Measurements from ENCODE around the gene SLC1A3. TPM values are rescaled to one million over a fixed set of nuclear protein-coding genes. Genes with fewer than 3 reads are reported as not detected.

The SLC1A3 gene
- total and polyA plus RNA-seq, 10 of the 15 experiments (the other 5 are each of a cell fraction or from before 2014, with no cell fraction given): 0.23 to 4.4 (median 3.3) TPM

GRCh38 chr5:36701085-36701698 lies 94.8 kb downstream of the SLC1A3 start (continued):
- TF ChIP-seq, protein P1, sequence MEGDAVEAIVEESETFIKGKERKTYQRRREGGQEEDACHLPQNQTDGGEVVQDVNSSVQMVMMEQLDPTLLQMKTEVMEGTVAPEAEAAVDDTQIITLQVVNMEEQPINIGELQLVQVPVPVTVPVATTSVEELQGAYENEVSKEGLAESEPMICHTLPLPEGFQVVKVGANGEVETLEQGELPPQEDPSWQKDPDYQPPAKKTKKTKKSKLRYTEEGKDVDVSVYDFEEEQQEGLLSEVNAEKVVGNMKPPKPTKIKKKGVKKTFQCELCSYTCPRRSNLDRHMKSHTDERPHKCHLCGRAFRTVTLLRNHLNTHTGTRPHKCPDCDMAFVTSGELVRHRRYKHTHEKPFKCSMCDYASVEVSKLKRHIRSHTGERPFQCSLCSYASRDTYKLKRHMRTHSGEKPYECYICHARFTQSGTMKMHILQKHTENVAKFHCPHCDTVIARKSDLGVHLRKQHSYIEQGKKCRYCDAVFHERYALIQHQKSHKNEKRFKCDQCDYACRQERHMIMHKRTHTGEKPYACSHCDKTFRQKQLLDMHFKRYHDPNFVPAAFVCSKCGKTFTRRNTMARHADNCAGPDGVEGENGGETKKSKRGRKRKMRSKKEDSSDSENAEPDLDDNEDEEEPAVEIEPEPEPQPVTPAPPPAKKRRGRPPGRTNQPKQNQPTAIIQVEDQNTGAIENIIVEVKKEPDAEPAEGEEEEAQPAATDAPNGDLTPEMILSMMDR (IDR thresholded peaks at IDR 0.05 in 2 of 3, conservative IDR thresholded peaks at IDR 0.05 in 1 of 3; ENCODE audit: control insufficient read depth in 2 of 3, extremely low read depth in 1 of 3, insufficient read depth in 1 of 3, low read depth in 3 of 3, low read length in 3 of 3): no peak
- TF ChIP-seq E4F1 (IDR thresholded peaks at IDR 0.05; ENCODE audit: borderline replicate concordance, partially characterized antibody): no peak
- TF ChIP-seq, protein P2, sequence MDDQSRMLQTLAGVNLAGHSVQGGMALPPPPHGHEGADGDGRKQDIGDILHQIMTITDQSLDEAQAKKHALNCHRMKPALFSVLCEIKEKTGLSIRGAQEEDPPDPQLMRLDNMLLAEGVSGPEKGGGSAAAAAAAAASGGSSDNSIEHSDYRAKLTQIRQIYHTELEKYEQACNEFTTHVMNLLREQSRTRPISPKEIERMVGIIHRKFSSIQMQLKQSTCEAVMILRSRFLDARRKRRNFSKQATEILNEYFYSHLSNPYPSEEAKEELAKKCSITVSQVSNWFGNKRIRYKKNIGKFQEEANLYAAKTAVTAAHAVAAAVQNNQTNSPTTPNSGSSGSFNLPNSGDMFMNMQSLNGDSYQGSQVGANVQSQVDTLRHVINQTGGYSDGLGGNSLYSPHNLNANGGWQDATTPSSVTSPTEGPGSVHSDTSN (IDR thresholded peaks at IDR 0.05; ENCODE audit: insufficient replicate concordance, low read depth, low read length): no peak
- no peak for TF ChIP-seq SMC3 (IDR thresholded peaks at IDR 0.05; ENCODE audit: borderline replicate concordance, low read length)
- no peak for TF ChIP-seq ATF2 (IDR thresholded peaks at IDR 0.05; ENCODE audit: low read length)
- no peak for TF ChIP-seq TCF3 (IDR thresholded peaks at IDR 0.05; ENCODE audit: borderline replicate concordance, insufficient read depth, low read depth, low read length)
- no peak for TF ChIP-seq TARDBP (IDR thresholded peaks at IDR 0.05; ENCODE audit: borderline replicate concordance)
- no peak for TF ChIP-seq SREBF2 (IDR thresholded peaks at IDR 0.05; ENCODE audit: low read length)
- TF ChIP-seq RB1 (IDR thresholded peaks at IDR 0.05; ENCODE audit: borderline replicate concordance): no peak
- TF ChIP-seq SKIL (IDR thresholded peaks at IDR 0.05; ENCODE audit: low read depth, poor library complexity, severe bottlenecking): peak; percentile 36
- TF ChIP-seq POLR2AphosphoS2 (IDR thresholded peaks at IDR 0.05; ENCODE audit: low read depth, low read length): no peak
- no peak for TF ChIP-seq LARP7 (IDR thresholded peaks at IDR 0.05)
- no peak for TF ChIP-seq SMAD5 (IDR thresholded peaks at IDR 0.05; ENCODE audit: low read depth)
- no peak for TF ChIP-seq ZNF274 (IDR thresholded peaks at IDR 0.05; ENCODE audit: insufficient read depth, insufficient read length)
- TF ChIP-seq CREB1 (IDR thresholded peaks at IDR 0.05; ENCODE audit: low read depth): no peak
- TF ChIP-seq ZNF622 (IDR thresholded peaks at IDR 0.05): no peak
- no peak for TF ChIP-seq CHD1 (IDR thresholded peaks at IDR 0.05; ENCODE audit: low read depth, low read length)
- TF ChIP-seq CBX3 (IDR thresholded peaks at IDR 0.05; ENCODE audit: borderline replicate concordance, low read depth): no peak
- TF ChIP-seq SMAD1 (IDR thresholded peaks at IDR 0.05; ENCODE audit: low read depth, partially characterized antibody): no peak
- TF ChIP-seq EGR1 (IDR thresholded peaks at IDR 0.05; ENCODE audit: borderline replicate concordance in 1 of 2, low read depth in 2 of 2, low read length in 2 of 2): no peak
- TF ChIP-seq NR2C1 (IDR thresholded peaks at IDR 0.05): no peak
- TF ChIP-seq PAX8 (IDR thresholded peaks at IDR 0.05): no peak
